HEK293 (cell line): ENCODE data around the gene ARPC1B.
A peak's percentile ranks its signal among the peaks of the same experiment; 100 is the strongest.
"Not testable (repeated sequence)": the region's sequence is repeated elsewhere in the genome, so short reads cannot be mapped to it uniquely, and the experiment has no call there.

Source experiments
- CTCF ChIA-PET: fragments of 350-600 bp; formaldehyde crosslinking; extraction: SDS; loops from one replicate; lab custom pipeline; 2021; ENCODE audit warnings: antibody characterized with exemption; lab: Yijun Ruan, JAX
- POLR2A ChIA-PET: fragments of 300-600 bp; formaldehyde crosslinking; extraction: SDS; loops from one replicate; lab custom pipeline; 2020; ENCODE audit warnings: antibody characterized with exemption, inconsistent platforms; lab: Yijun Ruan, JAX
- H3K27ac ChIP-seq: fragments of 200-500 bp; sonication (Bioruptor generic); 2 replicates; pipeline ENCODE4 v1.5.1; 2014; ENCODE audit warnings: low read depth, low read length, control low read depth, inconsistent platforms; ENCODE audit errors: extremely low read depth
- H3K36me3 ChIP-seq, 2 experiments: fragments of 200-500 bp in 1 of 2; sonication (Bioruptor generic) in 1 of 2; 1 replicate in 1 of 2; 2 replicates in 1 of 2; pipeline ENCODE4 v1.5.1; 2014 to 2017; ENCODE audit warnings: inconsistent platforms in 2 of 2, low read length in 2 of 2; ENCODE audit not compliant: control insufficient read depth in 2 of 2, insufficient read depth in 1 of 2
- H3K4me1 ChIP-seq: fragments of 200-500 bp; sonication (Bioruptor generic); 2 replicates; pipeline ENCODE4 v1.5.1; 2014; ENCODE audit warnings: mild to moderate bottlenecking, low read length, inconsistent platforms; ENCODE audit not compliant: control insufficient read depth, insufficient read depth
- H3K4me3 ChIP-seq: 2 replicates; pipeline ENCODE4 v1.5.1; 2011; ENCODE audit warnings: low read depth, mild to moderate bottlenecking, control low read depth, low read length, moderate library complexity
- H3K9me3 ChIP-seq: fragments of 200-500 bp; sonication (Bioruptor generic); 2 replicates; pipeline ENCODE4 v1.5.1; 2014; ENCODE audit warnings: low read depth, low read length, inconsistent platforms; ENCODE audit not compliant: control insufficient read depth, insufficient read depth
- ATF2 ChIP-seq: fragments of 450-650 bp; formaldehyde crosslinking; IDR thresholded peaks from 2 replicates; pipeline ENCODE4 v1.5.1; 2016; ENCODE audit warnings: missing biosample characterization, missing genetic modification characterization, low read depth
- BCL11B ChIP-seq: fragments of 450-650 bp; formaldehyde crosslinking; IDR thresholded peaks from 2 replicates; pipeline ENCODE4 v1.5.1; 2016; ENCODE audit warnings: low read depth, missing biosample characterization, missing genetic modification characterization
- KLF10 ChIP-seq: fragments of 450-650 bp; IDR thresholded peaks from 2 replicates; pipeline ENCODE4 v1.5.1; 2018; ENCODE audit warnings: missing biosample characterization, mild to moderate bottlenecking, missing genetic modification characterization
- KLF17 ChIP-seq: fragments of 450-650 bp; formaldehyde crosslinking; IDR thresholded peaks from 2 replicates; pipeline ENCODE4 v1.5.1; 2016; ENCODE audit warnings: missing biosample characterization, missing genetic modification characterization
- REPIN1 ChIP-seq: fragments of 450-650 bp; formaldehyde crosslinking; IDR thresholded peaks from 2 replicates; pipeline ENCODE4 v1.5.1; 2017; ENCODE audit warnings: missing biosample characterization, missing genetic modification characterization, low read depth
- SP2 ChIP-seq: fragments of 450-650 bp; formaldehyde crosslinking; IDR thresholded peaks from 2 replicates; pipeline ENCODE4 v1.5.1; 2016; ENCODE audit warnings: missing biosample characterization, missing genetic modification characterization
- ZFHX2 ChIP-seq: fragments of 450-650 bp; formaldehyde crosslinking; conservative IDR thresholded peaks from 2 replicates; pipeline ENCODE4 v1.5.1; 2016; ENCODE audit warnings: missing biosample characterization, missing genetic modification characterization
- ZNF121 ChIP-seq: fragments of 450-650 bp; formaldehyde crosslinking; IDR thresholded peaks from 2 replicates; pipeline ENCODE4 v1.5.1; 2016; ENCODE audit warnings: missing biosample characterization, missing genetic modification characterization
- ZNF140 ChIP-seq: fragments of 450-650 bp; formaldehyde crosslinking; IDR thresholded peaks from 2 replicates; pipeline ENCODE4 v1.5.1; 2016; ENCODE audit warnings: missing biosample characterization, missing genetic modification characterization
- ZNF335 ChIP-seq: fragments of 450-650 bp; formaldehyde crosslinking; conservative IDR thresholded peaks from 2 replicates; pipeline ENCODE4 v1.5.1; 2016; ENCODE audit warnings: missing biosample characterization, missing genetic modification characterization
- ZNF488 ChIP-seq: fragments of 450-650 bp; formaldehyde crosslinking; IDR thresholded peaks from 2 replicates; pipeline ENCODE4 v1.5.1; 2016; ENCODE audit warnings: missing biosample characterization, missing genetic modification characterization
- ZNF544 ChIP-seq: fragments of 450-650 bp; formaldehyde crosslinking; IDR thresholded peaks from 2 replicates; pipeline ENCODE4 v1.5.0; 2017; ENCODE audit warnings: missing biosample characterization, missing genetic modification characterization
- ZNF555 ChIP-seq: fragments of 450-650 bp; formaldehyde crosslinking; conservative IDR thresholded peaks from 2 replicates; pipeline ENCODE4 v1.5.1; 2017; ENCODE audit warnings: missing biosample characterization, mild to moderate bottlenecking, missing genetic modification characterization, inconsistent platforms
- ZNF610 ChIP-seq: fragments of 450-650 bp; formaldehyde crosslinking; IDR thresholded peaks from 2 replicates; pipeline ENCODE4 v1.5.1; 2016; ENCODE audit warnings: missing biosample characterization, missing genetic modification characterization, borderline replicate concordance
- ZNF658 ChIP-seq: fragments of 450-650 bp; formaldehyde crosslinking; IDR thresholded peaks from 2 replicates; pipeline ENCODE4; 2016; ENCODE audit warnings: missing biosample characterization, missing genetic modification characterization
- ZNF664 ChIP-seq: fragments of 450-650 bp; formaldehyde crosslinking; IDR thresholded peaks from 2 replicates; pipeline ENCODE4 v1.5.1; 2016; ENCODE audit warnings: missing biosample characterization, missing genetic modification characterization
- ZNF777 ChIP-seq: fragments of 450-650 bp; formaldehyde crosslinking; IDR thresholded peaks from 2 replicates; pipeline ENCODE4 v1.5.1; 2017; ENCODE audit warnings: missing biosample characterization, missing genetic modification characterization, borderline replicate concordance

Gene ARPC1B

GRCh38 chr7:99350641-99351040 is 23.9 kb upstream of the ARPC1B start:
- H3K27ac ChIP-seq, POLR2A ChIA-PET, H3K4me3 ChIP-seq, H3K9me3 ChIP-seq, H3K4me1 ChIP-seq: not testable (repeated sequence)
- H3K36me3 ChIP-seq: peaks cover 67 to 70% of the 10 kb centered on the region in 2 experiments
- CTCF ChIA-PET: interaction anchor here (0.6 kb wide), 1 partner anchor 14 kb away, joined by 3 read pairs; no protein-coding TSS in a partner anchor
- peak; percentile 68; the same call in 1 of the 2 replicates for TF ChIP-seq ZNF121 (tag by site-specific recombination)

GRCh38 chr7:99352247-99352646 is 22.3 kb upstream of the ARPC1B start:
- CTCF ChIA-PET: interaction anchor here (0.5 to 0.7 kb wide), 3 partner anchors 11 to 27 kb away, joined by 3 to 5 read pairs (median 5); no protein-coding TSS in a partner anchor
- Histone ChIP-seq H3K4me3 (no peak overlapping the region), H3K4me1 (no peaks in the 10 kb centered on the region), H3K9me3 (no peaks in the 10 kb centered on the region), H3K27ac (no peak overlapping the region), H3K36me3 (peaks cover 59 to 64% of the 10 kb centered on the region in 2 experiments)
- TF ChIP-seq ZNF555 (no peak), ZNF121 (tag by site-specific recombination) (peak; percentile 91), KLF17 (tag by site-specific recombination) (no peak), ZNF664 (tag by site-specific recombination) (no peak), KLF10 (tag by site-specific recombination) (no peak)
- POLR2A ChIA-PET: interaction anchor here (0.6 kb wide), 2 partner anchors 11 to 429 kb away, joined by 7 to 8 read pairs; no protein-coding TSS in a partner anchor

GRCh38 chr7:99355098-99355497 is 19.4 kb upstream of the ARPC1B start:
- TF ChIP-seq REPIN1: no peak
- TF ChIP-seq ZNF610 (tag by site-specific recombination): no peak
- no peak for TF ChIP-seq ZNF777
- TF ChIP-seq ZNF544 (tag by site-specific recombination): no peak
- no peak for TF ChIP-seq BCL11B (tag by site-specific recombination)
- no peak for TF ChIP-seq ZNF140 (tag by site-specific recombination)
- no peak for TF ChIP-seq ZNF335 (tag by site-specific recombination)
- no peak for TF ChIP-seq SP2 (tag by site-specific recombination)
- TF ChIP-seq ZFHX2 (tag by site-specific recombination): no peak
- no peak for TF ChIP-seq ZNF488 (tag by site-specific recombination)
- TF ChIP-seq ZNF658 (tag by site-specific recombination): no peak
- TF ChIP-seq ATF2 (tag by site-specific recombination): no peak
- H3K27ac ChIP-seq: no peak overlapping the region
- POLR2A ChIA-PET: no interaction called here
- H3K36me3 ChIP-seq: peaks cover 43 to 67% of the 10 kb centered on the region in 2 experiments
- no peaks in the 10 kb centered on the region for H3K9me3 ChIP-seq
- no peaks in the 10 kb centered on the region for H3K4me1 ChIP-seq
- CTCF ChIA-PET: no interaction called here
- H3K4me3 ChIP-seq: no peak overlapping the region
